HepG2 (cell line): ENCODE data around the gene ZFHX3. TPM values are rescaled to one million over a fixed set of nuclear protein-coding genes. Genes with fewer than 3 reads are reported as not detected.

ENCODE experiments used
- ATAC-seq: fragments of 200-7000 bp; cut with Tn5 transposase; 3 replicates; pipeline ENCODE4 v1.9.1; 2020; ENCODE audit warnings: mild to moderate bottlenecking, moderate library complexity
- BruUV-seq: library from RNA; stranded (reverse); fragments of 400-500 nt; replicated peaks from 2 replicates; lab custom pipeline; 2021; lab: Mats Ljungman, UMichigan
- CTCF ChIA-PET: fragments of 300-600 bp; formaldehyde crosslinking; extraction: SDS; loops from one replicate; lab custom pipeline; 2021; ENCODE audit warnings: low total read pairs, inconsistent platforms, low intra/inter-chr PET ratio; lab: Yijun Ruan, JAX
- POLR2A ChIA-PET: fragments of 350-600 bp; sonication (Branson Sonifier 250); formaldehyde crosslinking; loops from one replicate; lab custom pipeline; 2020; ENCODE audit warnings: antibody characterized with exemption, inconsistent platforms; lab: Yijun Ruan, JAX
- DNase-seq: peaks from one replicate; pipeline ENCODE4 v3.0.0-alpha.2; 2015; ENCODE audit warnings: low spot score
- FAIRE-seq: peaks from 3 replicates; lab custom pipeline; 2011; peaks lifted over from hg19 to GRCh38; lab: Jason Lieb, UNC
- H2AFZ ChIP-seq: one replicate; pipeline ENCODE4 v1.6.1; 2011; ENCODE audit warnings: low read length, inconsistent platforms
- H3K27ac ChIP-seq: fragments of 300-600 bp; 3 replicates; pipeline ENCODE4 v1.8.0; 2011; ENCODE audit warnings: mixed run types, mild to moderate bottlenecking, mixed read lengths, low read length, inconsistent platforms; ENCODE audit not compliant: insufficient read depth; ENCODE audit errors: extremely low read length
- H3K27me3 ChIP-seq, 2 experiments: fragments of 200-600 bp in 1 of 2; 2 replicates in 1 of 2; 3 replicates in 1 of 2; pipeline versions ENCODE4 v1.6.0 to v1.8.0; 2011; ENCODE audit warnings: low read length in 2 of 2, mild to moderate bottlenecking in 2 of 2, moderate library complexity in 2 of 2, inconsistent platforms in 1 of 2; ENCODE audit not compliant: insufficient read depth in 2 of 2, control insufficient read depth in 1 of 2
- H3K36me3 ChIP-seq, 2 experiments: fragments of 200-600 bp in 1 of 2; replicated peaks in 1 of 2; 2 replicates in 1 of 2; 3 replicates in 1 of 2; pipeline versions ENCODE4 v1.5.1 to v1.8.0; 2011; ENCODE audit warnings: low read length in 2 of 2, inconsistent platforms in 1 of 2; ENCODE audit not compliant: insufficient read depth in 2 of 2, control insufficient read depth in 1 of 2
- H3K4me1 ChIP-seq: 2 replicates; pipeline ENCODE4 v1.5.1; 2012; ENCODE audit warnings: low read length, inconsistent platforms; ENCODE audit not compliant: insufficient read depth
- H3K4me2 ChIP-seq: 2 replicates; pipeline ENCODE4 v1.6.0; 2011; ENCODE audit warnings: low read depth, low read length, inconsistent platforms
- H3K4me3 ChIP-seq, 3 experiments: fragments of 200-600 bp in 1 of 3; sonication (generic), shearing (Covaris generic) in 1 of 3; replicated peaks in 1 of 3; 2 replicates each; pipeline ENCODE4 v1.5.1; 2011 to 2016; ENCODE audit warnings: low read length in 3 of 3, inconsistent platforms in 2 of 3, low read depth in 2 of 3, mild to moderate bottlenecking in 2 of 3, control low read depth in 1 of 3, mixed read lengths in 1 of 3; ENCODE audit not compliant: insufficient read depth in 1 of 3
- H3K79me2 ChIP-seq: one replicate; pipeline ENCODE4 v1.6.1; 2011; ENCODE audit warnings: low read length, inconsistent platforms; ENCODE audit not compliant: insufficient read depth
- H3K9ac ChIP-seq: 2 replicates; pipeline ENCODE4 v1.6.0; 2011; ENCODE audit warnings: mild to moderate bottlenecking, low read depth, low read length, inconsistent platforms; ENCODE audit not compliant: insufficient read depth
- H3K9me3 ChIP-seq: 2 replicates; pipeline ENCODE4 v1.5.1; 2012; ENCODE audit warnings: mild to moderate bottlenecking, low read length
- H4K20me1 ChIP-seq: 2 replicates; pipeline ENCODE4 v1.6.0; 2011; ENCODE audit warnings: inconsistent platforms, mild to moderate bottlenecking, low read length, moderate library complexity; ENCODE audit not compliant: insufficient read depth
- DNMT3B ChIP-seq: conservative IDR thresholded peaks from 2 replicates; pipeline ENCODE4 v1.6.1; 2016; ENCODE audit warnings: missing biosample characterization, control low read depth
- ELF1 ChIP-seq: sonication (generic); formaldehyde crosslinking; IDR thresholded peaks from 2 replicates; pipeline ENCODE4 v1.4.0; 2020; ENCODE audit warnings: missing genetic modification reagents
- GATAD1 ChIP-seq: IDR thresholded peaks from 2 replicates; pipeline ENCODE4 v1.6.1; 2016; ENCODE audit warnings: missing genetic modification reagents, missing compliant biosample characterization
- GATAD2A ChIP-seq: IDR thresholded peaks from 2 replicates; pipeline ENCODE4 v1.6.1; 2016
- HOXA9 ChIP-seq: sonication (generic); formaldehyde crosslinking; IDR thresholded peaks from 2 replicates; pipeline ENCODE4 v1.8.1; 2022; ENCODE audit warnings: missing genetic modification reagents, mild to moderate bottlenecking, moderate library complexity, borderline replicate concordance
- MEIS2 ChIP-seq: sonication (generic); formaldehyde crosslinking; IDR thresholded peaks from 2 replicates; pipeline ENCODE4 v1.9.0; 2021; ENCODE audit warnings: mild to moderate bottlenecking, missing genetic modification reagents
- NCOA1 ChIP-seq: sonication (generic); formaldehyde crosslinking; IDR thresholded peaks from 2 replicates; pipeline ENCODE4 v1.9.0; 2021; ENCODE audit warnings: missing genetic modification reagents
- NR2F6 ChIP-seq, 2 experiments: IDR thresholded peaks; 2 replicates each; pipeline ENCODE4 v1.6.1; 2016; ENCODE audit warnings: antibody characterized with exemption in 1 of 2, mild to moderate bottlenecking in 1 of 2
- ONECUT2 ChIP-seq: sonication (generic); formaldehyde crosslinking; IDR thresholded peaks from 2 replicates; pipeline ENCODE4 v1.4.0; 2020; ENCODE audit warnings: missing genetic modification reagents
- RAD21 ChIP-seq: fragments of 450-650 bp; formaldehyde crosslinking; IDR thresholded peaks from 2 replicates; pipeline ENCODE4 v1.5.0; 2020; ENCODE audit warnings: mild to moderate bottlenecking
- RFXAP ChIP-seq: sonication (generic); formaldehyde crosslinking; IDR thresholded peaks from 2 replicates; pipeline ENCODE4 v1.4.0; 2020; ENCODE audit warnings: missing genetic modification reagents, borderline replicate concordance
- SMAD9 ChIP-seq: sonication (generic); formaldehyde crosslinking; IDR thresholded peaks from 2 replicates; pipeline ENCODE4 v1.5.1; 2020; ENCODE audit warnings: mild to moderate bottlenecking, missing genetic modification reagents
- TFAP4 ChIP-seq: sonication (generic); IDR thresholded peaks from 2 replicates; pipeline ENCODE4 v1.6.1; 2016; ENCODE audit warnings: low read depth, borderline replicate concordance
- ZFP37 ChIP-seq: sonication (generic); formaldehyde crosslinking; IDR thresholded peaks from 2 replicates; pipeline ENCODE4 v1.4.0; 2020; ENCODE audit warnings: missing genetic modification reagents, borderline replicate concordance
- ZNF501 ChIP-seq: sonication (generic); formaldehyde crosslinking; IDR thresholded peaks from 2 replicates; pipeline ENCODE4 v1.5.1; 2020; ENCODE audit warnings: mild to moderate bottlenecking, moderate library complexity, missing genetic modification reagents
- ZNF567 ChIP-seq: sonication (generic); formaldehyde crosslinking; IDR thresholded peaks from 2 replicates; pipeline ENCODE4 v1.8.1; 2023; ENCODE audit warnings: mild to moderate bottlenecking, missing genetic modification reagents, borderline replicate concordance
- ZNF619 ChIP-seq: sonication (generic); formaldehyde crosslinking; IDR thresholded peaks from 2 replicates; pipeline ENCODE4 v1.4.0; 2020; ENCODE audit warnings: mild to moderate bottlenecking, missing genetic modification reagents
- ZNF746 ChIP-seq: sonication (generic); formaldehyde crosslinking; IDR thresholded peaks from 2 replicates; pipeline ENCODE4 v1.8.0; 2022; ENCODE audit warnings: mild to moderate bottlenecking, missing genetic modification reagents
- WGBS: methylation state at CpG from one replicate; pipeline ENCODE4 v1.1.6; 2017; ENCODE audit warnings: low lambda C conversion rate; 5-methylcytosine and 5-hydroxymethylcytosine counted together
- in situ Hi-C: cut with HindIII; loops from 2 replicates; pipeline ENCODE4 v1.10.0; 2017; ENCODE audit warnings: low pct_unique_long_range_greater_than_20kb; ENCODE audit not compliant: extremely low pct_ligation_motif_present
- intact Hi-C: fragments of 100-400 bp; cut with micrococcal nuclease; formaldehyde crosslinking; loops from one replicate; pipeline ENCODE4 v1.10.0; 2022; ENCODE audit not compliant: unreplicated experiment
- polyA plus RNA-seq, 8 experiments: library from polyadenylated mRNA; depleted of rRNA in 3 of 8; stranded (reverse) in 7 of 8; unstranded in 1 of 8; fragments of >200 nt; fragmentation: Illumina TruSeq in 4 of 8; extraction: Trizol in 4 of 8; gene quantifications; 2 replicates each; pipeline versions ENCODE4 v1.2.1 to v1.2.3, GENCODE V29; 2011 to 2016; ENCODE audit warnings: low read depth in 4 of 8, missing spikeins in 1 of 8, mixed read lengths in 1 of 8; ENCODE audit not compliant: insufficient read depth in 1 of 8
- total RNA-seq, 5 experiments: library from RNA; depleted of rRNA; stranded (reverse); fragments of >200 nt; fragmentation: Illumina TruSeq; extraction: Trizol; gene quantifications; 2 replicates each; pipeline ENCODE4 v1.2.3, GENCODE V29; 2016; ENCODE audit warnings: low read depth in 1 of 5
- TF ChIP-seq, protein P1 (sequence below): sonication (generic); formaldehyde crosslinking; IDR thresholded peaks from 2 replicates; pipeline ENCODE4; 2020; ENCODE audit warnings: missing genetic modification reagents, mild to moderate bottlenecking, borderline replicate concordance
- TF ChIP-seq, protein P2 (sequence below): sonication (generic); formaldehyde crosslinking; IDR thresholded peaks from 2 replicates; pipeline ENCODE4 v1.8.0; 2022; ENCODE audit warnings: low read depth, missing genetic modification reagents

Gene ZFHX3
- total and polyA plus RNA-seq, 2 of the 13 experiments (the other 11 are each of a cell fraction or from before 2014, with no cell fraction given), result 5.0 to 6.0 TPM

DNA sequence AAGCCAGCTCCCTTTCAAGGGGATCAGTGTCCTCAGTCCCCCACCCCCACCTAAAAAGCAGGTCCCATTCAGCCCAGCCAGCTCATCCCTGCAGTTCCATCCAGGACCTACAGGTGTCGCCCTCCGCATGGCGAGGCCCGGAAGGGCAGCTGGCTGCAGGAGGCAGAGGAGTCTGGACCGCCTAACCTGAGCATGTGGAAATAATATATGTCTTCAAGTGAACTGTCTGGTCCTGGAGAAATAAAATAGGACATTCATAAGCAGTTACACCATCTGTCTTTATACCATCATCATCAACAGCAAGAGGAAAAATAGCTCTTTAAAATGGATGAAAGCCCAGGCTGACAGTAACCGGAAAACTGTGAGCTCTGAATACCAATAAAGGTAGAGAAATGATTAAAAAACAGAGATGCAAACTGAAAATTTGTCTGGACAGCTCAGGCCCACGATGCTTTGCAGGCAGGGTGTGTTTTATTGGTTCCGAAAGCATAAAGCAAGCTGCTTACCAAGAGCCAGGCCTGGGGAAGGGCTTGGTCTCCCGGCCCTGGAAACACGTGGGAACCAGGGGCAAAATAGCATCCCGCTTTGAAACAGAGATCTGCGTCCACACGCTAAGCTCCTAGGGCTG, 215.2 kb downstream of the ZFHX3 start:
- in situ Hi-C loops, result loop anchor here (10.0 to 25.0 kb wide), 2 partner anchors 320 to 362 kb away; no protein-coding TSS in a partner anchor
- H3K27ac ChIP-seq, result no peak overlapping the region
- no peaks in the 10 kb centered on the region for H3K79me2 ChIP-seq
- no peak overlapping the region for H3K4me2 ChIP-seq
- no peak overlapping the region for H3K9ac ChIP-seq
- 57% methylated on average over 13 of the region's 13 CpGs for WGBS
- intact Hi-C loops, result loop anchor here (1.0 to 10.0 kb wide), 3 partner anchors 116 to 364 kb away; partner anchors contain the start of gene ZFHX3
- H3K4me3 ChIP-seq, result no peak overlapping the region
- POLR2A ChIA-PET, result interaction anchor here (0.6 to 1.5 kb wide), 5 partner anchors 45 to 364 kb away, joined by 3 to 5 read pairs (median 4); no protein-coding TSS in a partner anchor
- peak; percentile 90 for FAIRE-seq
- CTCF ChIA-PET, result interaction anchor here (0.7 to 2.3 kb wide), 5 partner anchors 115 to 364 kb away, joined by 3 to 21 read pairs (median 3); no protein-coding TSS in a partner anchor
- peaks cover 24 to 31% of the 10 kb centered on the region in 2 experiments for H3K36me3 ChIP-seq
- peaks cover 16% of the 10 kb centered on the region; the same call in 1 of the 2 replicates for H4K20me1 ChIP-seq
- no peak overlapping the region for H2AFZ ChIP-seq
- no peaks in the 10 kb centered on the region for H3K27me3 ChIP-seq
- no peaks in the 10 kb centered on the region for H3K4me1 ChIP-seq
- peak; percentile 55 for DNase-seq
- ATAC-seq, result peak; percentile 93
- H3K9me3 ChIP-seq, result no peaks in the 10 kb centered on the region
- BruUV-seq, result no TSS peak
- no peak for TF ChIP-seq HOXA9
- TF ChIP-seq, protein P1, sequence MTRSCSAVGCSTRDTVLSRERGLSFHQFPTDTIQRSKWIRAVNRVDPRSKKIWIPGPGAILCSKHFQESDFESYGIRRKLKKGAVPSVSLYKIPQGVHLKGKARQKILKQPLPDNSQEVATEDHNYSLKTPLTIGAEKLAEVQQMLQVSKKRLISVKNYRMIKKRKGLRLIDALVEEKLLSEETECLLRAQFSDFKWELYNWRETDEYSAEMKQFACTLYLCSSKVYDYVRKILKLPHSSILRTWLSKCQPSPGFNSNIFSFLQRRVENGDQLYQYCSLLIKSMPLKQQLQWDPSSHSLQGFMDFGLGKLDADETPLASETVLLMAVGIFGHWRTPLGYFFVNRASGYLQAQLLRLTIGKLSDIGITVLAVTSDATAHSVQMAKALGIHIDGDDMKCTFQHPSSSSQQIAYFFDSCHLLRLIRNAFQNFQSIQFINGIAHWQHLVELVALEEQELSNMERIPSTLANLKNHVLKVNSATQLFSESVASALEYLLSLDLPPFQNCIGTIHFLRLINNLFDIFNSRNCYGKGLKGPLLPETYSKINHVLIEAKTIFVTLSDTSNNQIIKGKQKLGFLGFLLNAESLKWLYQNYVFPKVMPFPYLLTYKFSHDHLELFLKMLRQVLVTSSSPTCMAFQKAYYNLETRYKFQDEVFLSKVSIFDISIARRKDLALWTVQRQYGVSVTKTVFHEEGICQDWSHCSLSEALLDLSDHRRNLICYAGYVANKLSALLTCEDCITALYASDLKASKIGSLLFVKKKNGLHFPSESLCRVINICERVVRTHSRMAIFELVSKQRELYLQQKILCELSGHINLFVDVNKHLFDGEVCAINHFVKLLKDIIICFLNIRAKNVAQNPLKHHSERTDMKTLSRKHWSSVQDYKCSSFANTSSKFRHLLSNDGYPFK (CRISPR knock-in tag), result peak; percentile 30; the same call in 1 of the 2 replicates
- TF ChIP-seq RAD21, result peak; percentile 93
- TF ChIP-seq ELF1 (CRISPR knock-in tag), result peak; percentile 60
- TF ChIP-seq NCOA1 (CRISPR knock-in tag), result 0 out of 2 replicates have a peak, but pooled peaks have one; percentile 46
- TF ChIP-seq ZNF619 (CRISPR knock-in tag), result peak; percentile 93
- TF ChIP-seq ONECUT2, result no peak; the same call in 1 of the 2 replicates
- TF ChIP-seq, protein P2, sequence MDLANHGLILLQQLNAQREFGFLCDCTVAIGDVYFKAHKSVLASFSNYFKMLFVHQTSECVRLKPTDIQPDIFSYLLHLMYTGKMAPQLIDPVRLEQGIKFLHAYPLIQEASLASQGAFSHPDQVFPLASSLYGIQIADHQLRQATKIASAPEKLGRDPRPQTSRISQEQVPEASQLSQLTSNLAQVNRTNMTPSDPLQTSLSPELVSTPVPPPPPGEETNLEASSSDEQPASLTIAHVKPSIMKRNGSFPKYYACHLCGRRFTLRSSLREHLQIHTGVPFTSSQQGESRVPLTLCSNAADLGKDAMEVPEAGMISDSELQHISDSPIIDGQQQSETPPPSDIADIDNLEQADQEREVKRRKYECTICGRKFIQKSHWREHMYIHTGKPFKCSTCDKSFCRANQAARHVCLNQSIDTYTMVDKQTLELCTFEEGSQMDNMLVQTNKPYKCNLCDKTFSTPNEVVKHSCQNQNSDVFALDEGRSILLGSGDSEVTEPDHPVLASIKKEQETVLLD, result no peak
- no peak for TF ChIP-seq MEIS2
- TF ChIP-seq ZNF501 (CRISPR knock-in tag), result peak; percentile 46; the same call in 1 of the 2 replicates
- TF ChIP-seq GATAD1, result 0 out of 2 replicates have a peak, but pooled peaks have one; percentile 21
- TF ChIP-seq ZFP37 (CRISPR knock-in tag), result 0 out of 2 replicates have a peak, but pooled peaks have one; percentile 47
- TF ChIP-seq ZNF567, result peak; percentile 84; the same call in 1 of the 2 replicates
- TF ChIP-seq DNMT3B (CRISPR knock-in tag), result no peak
- peak; percentile 62 for TF ChIP-seq GATAD2A (CRISPR knock-in tag)
- TF ChIP-seq SMAD9 (CRISPR knock-in tag), result 0 out of 2 replicates have a peak, but pooled peaks have one; percentile 69
- TF ChIP-seq TFAP4, result peak; percentile 34; the same call in 1 of the 2 replicates
- TF ChIP-seq NR2F6 (IDR thresholded peaks at IDR 0.05), result no peak
- TF ChIP-seq NR2F6 (CRISPR knock-in tag; IDR thresholded peaks at IDR 0.05), result peak; percentile 22; the same call in 1 of the 2 replicates
- TF ChIP-seq ZNF746, result no peak
- TF ChIP-seq RFXAP, result 0 out of 2 replicates have a peak, but pooled peaks have one; percentile 33
